Measurements from ENCODE around the gene PAXX. TPM values are rescaled to one million over a fixed set of nuclear protein-coding genes. Genes with fewer than 3 reads are reported as not detected.

PAXX gene
- total RNA-seq, 2 experiments from 2014 or later: 60.5 to 61.8 TPM

DNA sequence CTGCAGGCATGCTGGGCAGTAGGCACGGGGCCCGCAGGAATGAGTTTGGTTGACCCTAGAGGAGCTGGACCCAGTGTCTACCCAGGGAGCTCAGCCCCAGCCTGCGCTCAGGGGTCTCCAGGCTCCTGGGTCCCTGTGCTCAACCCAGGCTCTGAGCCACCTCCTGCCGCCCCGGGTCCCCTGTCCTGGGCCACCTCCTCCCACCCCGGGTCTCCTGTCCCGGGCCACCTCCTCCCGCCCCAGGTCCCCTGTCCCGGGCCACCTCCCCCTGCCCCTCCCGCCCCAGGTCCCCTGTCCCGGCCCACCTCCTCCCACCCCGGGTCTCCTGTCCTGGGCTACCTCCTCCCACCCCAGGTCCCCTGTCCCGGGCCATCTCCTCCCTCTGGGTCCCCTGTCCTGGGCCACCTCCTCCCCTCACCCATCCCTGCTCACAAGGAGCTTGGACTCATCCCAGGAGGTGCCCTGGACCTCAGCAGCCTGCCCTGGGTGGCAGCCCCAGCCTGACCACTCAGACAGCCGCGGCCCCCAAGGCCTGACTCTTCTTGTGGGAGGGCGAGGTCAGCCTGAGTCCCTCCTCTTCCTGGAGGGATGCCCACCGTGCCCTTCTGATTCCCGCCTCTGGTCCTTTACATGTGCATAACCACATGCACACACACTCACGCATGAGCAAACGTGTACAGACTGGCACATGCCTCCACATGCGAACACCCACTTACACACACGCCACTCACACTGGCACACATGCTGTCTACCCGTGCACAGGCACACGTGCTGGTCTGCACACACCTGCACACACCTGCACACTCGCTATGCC lies 37.7 kb upstream of the PAXX start:
- Mint-ChIP-seq H3K9me3 (peaks cover 4% of the 10 kb centered on the region), H3K4me3 (no peak overlapping the region), H3K27ac (no peak overlapping the region), H3K27me3 (no peaks in the 10 kb centered on the region), H3K36me3 (ENCODE audit: low read depth) (no peaks in the 10 kb centered on the region), H3K4me1 (ENCODE audit: low read depth) (peaks cover 1% of the 10 kb centered on the region)
- ChIA-PET POLR2A (no interaction called here), CTCF (interaction anchor here (1.4 kb wide), 1 partner anchor 80 kb away, joined by 3 read pairs; no protein-coding TSS in a partner anchor)
- DNase-seq (no peak), ATAC-seq (no peak)
- intact Hi-C loops (cut with micrococcal nuclease): no loop called here
- TF ChIP-seq, protein P1, sequence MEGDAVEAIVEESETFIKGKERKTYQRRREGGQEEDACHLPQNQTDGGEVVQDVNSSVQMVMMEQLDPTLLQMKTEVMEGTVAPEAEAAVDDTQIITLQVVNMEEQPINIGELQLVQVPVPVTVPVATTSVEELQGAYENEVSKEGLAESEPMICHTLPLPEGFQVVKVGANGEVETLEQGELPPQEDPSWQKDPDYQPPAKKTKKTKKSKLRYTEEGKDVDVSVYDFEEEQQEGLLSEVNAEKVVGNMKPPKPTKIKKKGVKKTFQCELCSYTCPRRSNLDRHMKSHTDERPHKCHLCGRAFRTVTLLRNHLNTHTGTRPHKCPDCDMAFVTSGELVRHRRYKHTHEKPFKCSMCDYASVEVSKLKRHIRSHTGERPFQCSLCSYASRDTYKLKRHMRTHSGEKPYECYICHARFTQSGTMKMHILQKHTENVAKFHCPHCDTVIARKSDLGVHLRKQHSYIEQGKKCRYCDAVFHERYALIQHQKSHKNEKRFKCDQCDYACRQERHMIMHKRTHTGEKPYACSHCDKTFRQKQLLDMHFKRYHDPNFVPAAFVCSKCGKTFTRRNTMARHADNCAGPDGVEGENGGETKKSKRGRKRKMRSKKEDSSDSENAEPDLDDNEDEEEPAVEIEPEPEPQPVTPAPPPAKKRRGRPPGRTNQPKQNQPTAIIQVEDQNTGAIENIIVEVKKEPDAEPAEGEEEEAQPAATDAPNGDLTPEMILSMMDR (IDR thresholded peaks at IDR 0.05): no peak

DNA sequence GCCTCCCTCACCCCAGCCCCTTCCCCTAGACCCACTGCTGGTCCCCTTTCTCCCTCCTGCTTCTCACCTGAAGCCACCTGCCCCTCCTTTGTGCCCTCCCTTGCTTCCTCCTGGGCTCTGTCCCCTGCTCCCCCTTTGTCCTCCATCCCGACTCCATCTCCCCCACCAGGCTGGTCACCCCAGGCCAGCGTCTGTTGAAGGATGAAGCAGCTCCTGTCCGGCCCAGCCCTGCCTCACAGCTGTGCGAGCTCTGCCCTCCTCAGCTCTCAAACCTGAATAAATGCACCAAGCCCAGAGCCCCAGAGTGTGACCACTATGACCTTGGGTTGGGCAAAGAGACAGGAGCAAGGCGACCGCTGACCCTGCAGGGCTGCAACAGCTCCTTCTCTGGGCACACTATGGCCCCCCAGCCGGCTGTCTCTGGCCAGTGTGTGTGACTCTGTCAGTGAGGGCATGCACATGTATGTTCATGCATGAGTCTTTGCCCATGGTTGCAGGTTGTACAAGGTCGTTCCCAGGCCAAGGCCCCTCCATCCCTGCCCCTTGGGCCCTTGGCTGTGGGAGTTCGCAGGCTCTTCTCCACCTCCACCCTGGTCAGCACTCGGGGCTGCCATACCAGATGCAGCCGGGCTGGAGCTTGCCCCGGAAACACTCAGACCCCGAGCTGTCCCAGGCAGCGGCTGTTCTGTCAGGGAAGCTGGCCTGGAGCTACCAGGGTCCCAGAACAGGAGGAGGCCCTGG lies 36.9 kb upstream of the PAXX start:
- POLR2A ChIA-PET: no interaction called here
- CTCF ChIA-PET: interaction anchor here (1.4 kb wide), 1 partner anchor 79 kb away, joined by 3 read pairs; no protein-coding TSS in a partner anchor
- TF ChIP-seq, protein P1 (IDR thresholded peaks at IDR 0.05): no peak
- Mint-ChIP-seq H3K27me3 (no peaks in the 10 kb centered on the region), H3K4me1 (ENCODE audit: low read depth) (peaks cover 7% of the 10 kb centered on the region), H3K9me3 (peaks cover 4% of the 10 kb centered on the region), H3K36me3 (ENCODE audit: low read depth) (no peaks in the 10 kb centered on the region), H3K27ac (no peak overlapping the region), H3K4me3 (no peak overlapping the region)
- ATAC-seq: no peak
- intact Hi-C loops (cut with micrococcal nuclease): no loop called here
- no peak for DNase-seq

DNA sequence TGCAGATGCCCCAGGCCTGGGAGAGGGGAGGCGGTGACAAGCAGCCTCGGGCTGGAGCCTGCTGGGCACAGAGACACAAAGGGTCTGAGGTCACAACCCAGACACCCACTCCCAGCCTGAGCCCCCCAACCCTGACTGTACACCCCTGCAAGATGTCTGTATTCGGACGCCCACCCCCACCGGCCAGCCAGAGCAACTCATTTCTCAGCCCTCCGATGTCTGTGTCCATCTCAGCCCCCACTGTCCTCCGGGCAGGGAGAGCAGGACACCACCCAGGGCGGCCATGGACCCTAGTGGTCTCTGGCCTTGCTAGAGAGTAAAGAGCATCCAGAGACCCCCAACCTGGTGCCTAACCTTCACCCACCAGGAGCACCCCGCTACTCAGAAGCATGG lies 36.3 kb upstream of the PAXX start:
- H3K4me3 Mint-ChIP-seq: no peak overlapping the region
- no peaks in the 10 kb centered on the region for H3K27me3 Mint-ChIP-seq
- H3K9me3 Mint-ChIP-seq: peaks cover 4% of the 10 kb centered on the region
- POLR2A ChIA-PET: interaction anchor here (0.7 kb wide), 1 partner anchor 442 kb away, joined by 3 read pairs; no protein-coding TSS in a partner anchor
- DNase-seq (no peak), ATAC-seq (no peak)
- H3K27ac Mint-ChIP-seq: no peak overlapping the region
- CTCF ChIA-PET: no interaction called here
- peaks cover 11% of the 10 kb centered on the region for H3K4me1 Mint-ChIP-seq (ENCODE audit: low read depth)
- TF ChIP-seq, protein P1 (IDR thresholded peaks at IDR 0.05): no peak
- no peaks in the 10 kb centered on the region for H3K36me3 Mint-ChIP-seq (ENCODE audit: low read depth)
- intact Hi-C loops (cut with micrococcal nuclease): no loop called here

DNA sequence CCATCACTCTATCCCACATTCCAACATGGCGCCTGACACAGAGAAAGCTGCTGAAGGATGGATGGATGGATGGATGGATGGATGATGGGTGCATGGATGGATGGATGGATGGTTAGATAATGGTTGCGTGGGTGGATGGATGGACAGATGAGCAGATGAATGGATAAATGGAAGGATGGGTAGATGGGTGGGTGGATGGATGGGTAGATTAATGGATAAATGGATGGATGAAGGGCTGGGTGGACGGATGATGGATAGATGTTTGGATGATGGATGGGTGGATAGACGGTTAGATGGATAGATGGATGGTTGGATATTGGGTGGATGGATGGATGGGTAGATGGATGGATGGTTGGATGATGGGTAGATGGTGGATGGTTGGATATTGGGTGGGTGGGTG lies 35.6 kb upstream of the PAXX start:
- no peak overlapping the region for H3K27ac Mint-ChIP-seq
- no peaks in the 10 kb centered on the region for H3K27me3 Mint-ChIP-seq
- DNase-seq (no peak), ATAC-seq (no peak)
- TF ChIP-seq, protein P1 (IDR thresholded peaks at IDR 0.05): no peak
- no peak overlapping the region for H3K4me3 Mint-ChIP-seq
- CTCF ChIA-PET: no interaction called here
- POLR2A ChIA-PET: interaction anchor here (0.7 kb wide), 1 partner anchor 442 kb away, joined by 3 read pairs; no protein-coding TSS in a partner anchor
- intact Hi-C loops (cut with micrococcal nuclease): no loop called here
- H3K36me3 Mint-ChIP-seq (ENCODE audit: low read depth): no peaks in the 10 kb centered on the region
- peaks cover 12% of the 10 kb centered on the region for H3K4me1 Mint-ChIP-seq (ENCODE audit: low read depth)
- H3K9me3 Mint-ChIP-seq: peaks cover 4% of the 10 kb centered on the region

DNA sequence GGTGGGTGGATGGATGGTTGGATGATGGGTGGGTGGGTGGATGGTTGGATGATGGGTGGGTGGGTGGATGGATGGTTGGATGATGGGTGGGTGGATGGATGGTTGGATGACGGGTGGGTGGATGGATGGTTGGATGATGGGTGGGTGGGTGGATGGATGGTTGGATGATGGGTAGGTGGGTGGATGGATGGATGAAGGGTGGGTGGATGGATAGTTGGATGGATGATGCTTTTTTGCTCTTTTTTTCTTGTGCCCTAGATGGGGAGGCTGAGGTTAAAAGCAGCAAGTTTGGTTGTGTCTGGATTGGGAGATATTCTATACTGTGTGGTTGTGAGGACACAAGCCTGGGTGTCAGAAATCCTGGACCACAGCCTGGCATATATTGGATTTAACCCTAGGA lies 34.8 kb upstream of the PAXX start:
- intact Hi-C loops (cut with micrococcal nuclease): no loop called here
- CTCF ChIA-PET: no interaction called here
- no peak overlapping the region for H3K27ac Mint-ChIP-seq
- H3K4me3 Mint-ChIP-seq: no peak overlapping the region
- DNase-seq: no peak
- peaks cover 4% of the 10 kb centered on the region for H3K9me3 Mint-ChIP-seq
- H3K36me3 Mint-ChIP-seq (ENCODE audit: low read depth): no peaks in the 10 kb centered on the region
- ATAC-seq: no peak
- TF ChIP-seq, protein P1 (IDR thresholded peaks at IDR 0.05): no peak
- H3K4me1 Mint-ChIP-seq (ENCODE audit: low read depth): peaks cover 12% of the 10 kb centered on the region
- H3K27me3 Mint-ChIP-seq: no peaks in the 10 kb centered on the region
- POLR2A ChIA-PET: no interaction called here
